WTC11 (cell line): ENCODE data around the gene CCDC126. TPM values are rescaled to one million over a fixed set of nuclear protein-coding genes. Genes with fewer than 3 reads are reported as not detected.

Experiments
- ATAC-seq: fragments of 200-7000 bp; cut with Tn5 transposase; 2 replicates; pipeline ENCODE4 v1.10.0; 2021; ENCODE audit warnings: mild to moderate bottlenecking, moderate library complexity
- CTCF ChIA-PET: fragments of 300-600 bp; sonication (Branson Sonifier 250); formaldehyde crosslinking; loops from one replicate; lab custom pipeline; 2021; ENCODE audit warnings: antibody characterized with exemption; lab: Charles Lee
- POLR2A ChIA-PET: fragments of 350-600 bp; sonication (Branson Sonifier 250); formaldehyde crosslinking; loops from one replicate; lab custom pipeline; 2021; ENCODE audit warnings: antibody characterized with exemption; lab: Charles Lee
- DNase-seq: peaks from one replicate; pipeline ENCODE4 v3.0.0; 2021; ENCODE audit warnings: low spot score
- H3K27ac Mint-ChIP-seq: 2 replicates; pipeline ENCODE4 v1.8.0; 2021; ENCODE audit warnings: mixed read lengths
- H3K27me3 Mint-ChIP-seq: 2 replicates; pipeline ENCODE4 v1.8.0; 2021; ENCODE audit warnings: low read depth, mild to moderate bottlenecking, moderate library complexity, mixed read lengths
- H3K36me3 Mint-ChIP-seq: 2 replicates; pipeline ENCODE4 v1.8.0; 2021; ENCODE audit warnings: mixed read lengths
- H3K4me1 Mint-ChIP-seq: 2 replicates; pipeline ENCODE4 v1.8.0; 2022; ENCODE audit warnings: mixed read lengths
- H3K4me3 Mint-ChIP-seq: 2 replicates; pipeline ENCODE4 v1.8.0; 2021; ENCODE audit warnings: mild to moderate bottlenecking, moderate library complexity, mixed read lengths
- H3K9me3 Mint-ChIP-seq: 2 replicates; pipeline ENCODE4 v1.8.0; 2021; ENCODE audit warnings: mixed read lengths
- ATF1 ChIP-seq: sonication (generic); formaldehyde crosslinking; IDR thresholded peaks from 2 replicates; pipeline ENCODE4 v1.8.1; 2023; ENCODE audit warnings: mild to moderate bottlenecking, moderate library complexity, missing genetic modification reagents
- CREM ChIP-seq: sonication (generic); formaldehyde crosslinking; IDR thresholded peaks from 2 replicates; pipeline ENCODE4 v1.8.1; 2022; ENCODE audit warnings: mild to moderate bottlenecking, missing genetic modification reagents, moderate library complexity
- E2F1 ChIP-seq: sonication (generic); formaldehyde crosslinking; IDR thresholded peaks from 2 replicates; pipeline ENCODE4 v1.8.0; 2022; ENCODE audit warnings: mild to moderate bottlenecking, missing genetic modification reagents
- FOXP4 ChIP-seq: sonication (generic); formaldehyde crosslinking; IDR thresholded peaks from 2 replicates; pipeline ENCODE4 v1.8.0; 2022; ENCODE audit warnings: mild to moderate bottlenecking, missing genetic modification reagents
- GTF2I ChIP-seq: fragments of 250-450 bp; sonication (Bioruptor Pico); conservative IDR thresholded peaks from 2 replicates; pipeline ENCODE4 v1.4.0; 2021; ENCODE audit warnings: mild to moderate bottlenecking
- JAZF1 ChIP-seq: fragments of 250-450 bp; sonication (Bioruptor Pico); IDR thresholded peaks from 2 replicates; pipeline ENCODE4 v1.9.0; 2021; ENCODE audit warnings: moderate library complexity, mild to moderate bottlenecking, inconsistent platforms
- NFE2L1 ChIP-seq: sonication (generic); formaldehyde crosslinking; IDR thresholded peaks from 2 replicates; pipeline ENCODE4 v1.8.1; 2023; ENCODE audit warnings: missing genetic modification reagents
- NFYB ChIP-seq: sonication (generic); formaldehyde crosslinking; conservative IDR thresholded peaks from 2 replicates; pipeline ENCODE4 v1.8.0; 2022; ENCODE audit warnings: low read depth, missing genetic modification reagents
- OVOL2 ChIP-seq: fragments of 250-450 bp; sonication (Bioruptor Pico); IDR thresholded peaks from 2 replicates; pipeline ENCODE4 v1.9.0; 2021; ENCODE audit warnings: mild to moderate bottlenecking, borderline replicate concordance
- PREB ChIP-seq: sonication (generic); formaldehyde crosslinking; IDR thresholded peaks from 2 replicates; pipeline ENCODE4 v1.8.1; 2022; ENCODE audit warnings: mild to moderate bottlenecking, missing genetic modification reagents, moderate library complexity, borderline replicate concordance
- TEAD4 ChIP-seq: sonication (generic); formaldehyde crosslinking; IDR thresholded peaks from 2 replicates; pipeline ENCODE4 v1.8.0; 2022; ENCODE audit warnings: mild to moderate bottlenecking, missing genetic modification reagents
- TP53 ChIP-seq: sonication (generic); formaldehyde crosslinking; IDR thresholded peaks from 2 replicates; pipeline ENCODE4 v1.8.1; 2023; ENCODE audit warnings: mild to moderate bottlenecking, missing genetic modification reagents
- ZNF121 ChIP-seq: sonication (generic); formaldehyde crosslinking; IDR thresholded peaks from 2 replicates; pipeline ENCODE4 v1.8.0; 2023; ENCODE audit warnings: missing genetic modification reagents
- ZNF263 ChIP-seq: sonication (generic); formaldehyde crosslinking; IDR thresholded peaks from 2 replicates; pipeline ENCODE4 v1.8.1; 2022; ENCODE audit warnings: low read depth, mild to moderate bottlenecking, moderate library complexity, missing genetic modification reagents
- ZNF317 ChIP-seq: sonication (generic); formaldehyde crosslinking; IDR thresholded peaks from 2 replicates; pipeline ENCODE4 v1.8.1; 2023; ENCODE audit warnings: low read depth, mild to moderate bottlenecking, moderate library complexity, missing genetic modification reagents, borderline replicate concordance
- ZNF396 ChIP-seq: fragments of 250-450 bp; sonication (Bioruptor Pico); IDR thresholded peaks from 2 replicates; pipeline ENCODE4 v1.8.0; 2021; ENCODE audit warnings: mild to moderate bottlenecking, moderate library complexity, borderline replicate concordance
- ZNF416 ChIP-seq: fragments of 250-450 bp; sonication (Bioruptor Pico); IDR thresholded peaks from 2 replicates; pipeline ENCODE4 v1.9.0; 2021; ENCODE audit warnings: mild to moderate bottlenecking, inconsistent platforms
- ZNF425 ChIP-seq: fragments of 250-450 bp; sonication (Bioruptor Pico); conservative IDR thresholded peaks from 2 replicates; pipeline ENCODE4 v1.9.0; 2021; ENCODE audit warnings: mild to moderate bottlenecking
- total RNA-seq: library from RNA; stranded (reverse); gene quantifications from 3 replicates; pipeline ENCODE4 v1.2.3, GENCODE V29; 2021
- TF ChIP-seq, protein P1 (sequence below): sonication (generic); formaldehyde crosslinking; conservative IDR thresholded peaks from 2 replicates; pipeline ENCODE4 v1.8.1; 2023; ENCODE audit warnings: mild to moderate bottlenecking, low read depth, missing genetic modification reagents, moderate library complexity
- TF ChIP-seq, protein P2 (sequence below): sonication (generic); formaldehyde crosslinking; IDR thresholded peaks from 2 replicates; pipeline ENCODE4 v1.8.0; 2023; ENCODE audit warnings: missing genetic modification reagents

Gene CCDC126
- total RNA-seq, 1 experiment from 2014 or later: 5.1 TPM

DNA sequence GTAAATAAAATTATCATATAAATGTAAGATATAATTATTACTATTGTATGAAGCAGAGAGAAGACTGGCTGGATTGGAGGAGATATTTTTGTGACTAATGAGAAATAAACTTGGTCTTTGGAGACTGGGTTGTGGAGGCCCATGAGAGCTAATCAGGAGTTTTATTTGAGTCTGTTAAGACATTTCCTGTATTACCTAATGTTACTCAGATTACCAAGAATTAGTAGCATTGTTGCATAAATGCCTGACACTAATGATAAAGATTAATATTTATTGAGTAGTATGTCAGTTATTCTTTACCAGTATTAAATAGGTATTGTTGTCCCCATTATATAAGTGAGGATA is 7.1 kb downstream of the CCDC126 start (continued):
- TF ChIP-seq, protein P1, sequence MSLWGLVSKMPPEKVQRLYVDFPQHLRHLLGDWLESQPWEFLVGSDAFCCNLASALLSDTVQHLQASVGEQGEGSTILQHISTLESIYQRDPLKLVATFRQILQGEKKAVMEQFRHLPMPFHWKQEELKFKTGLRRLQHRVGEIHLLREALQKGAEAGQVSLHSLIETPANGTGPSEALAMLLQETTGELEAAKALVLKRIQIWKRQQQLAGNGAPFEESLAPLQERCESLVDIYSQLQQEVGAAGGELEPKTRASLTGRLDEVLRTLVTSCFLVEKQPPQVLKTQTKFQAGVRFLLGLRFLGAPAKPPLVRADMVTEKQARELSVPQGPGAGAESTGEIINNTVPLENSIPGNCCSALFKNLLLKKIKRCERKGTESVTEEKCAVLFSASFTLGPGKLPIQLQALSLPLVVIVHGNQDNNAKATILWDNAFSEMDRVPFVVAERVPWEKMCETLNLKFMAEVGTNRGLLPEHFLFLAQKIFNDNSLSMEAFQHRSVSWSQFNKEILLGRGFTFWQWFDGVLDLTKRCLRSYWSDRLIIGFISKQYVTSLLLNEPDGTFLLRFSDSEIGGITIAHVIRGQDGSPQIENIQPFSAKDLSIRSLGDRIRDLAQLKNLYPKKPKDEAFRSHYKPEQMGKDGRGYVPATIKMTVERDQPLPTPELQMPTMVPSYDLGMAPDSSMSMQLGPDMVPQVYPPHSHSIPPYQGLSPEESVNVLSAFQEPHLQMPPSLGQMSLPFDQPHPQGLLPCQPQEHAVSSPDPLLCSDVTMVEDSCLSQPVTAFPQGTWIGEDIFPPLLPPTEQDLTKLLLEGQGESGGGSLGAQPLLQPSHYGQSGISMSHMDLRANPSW (CRISPR knock-in tag): no peak
- TF ChIP-seq CREM (no peak), TP53 (no peak), ZNF121 (no peak), NFYB (CRISPR knock-in tag) (no peak), ZNF263 (no peak)

GRCh38 chr7:23607130-23607529 is 9.9 kb downstream of the CCDC126 start:
- H3K27me3 Mint-ChIP-seq: no peaks in the 10 kb centered on the region; the same call in 1 of the 2 replicates
- ChIA-PET CTCF (interaction anchor here (1.9 kb wide), 1 partner anchor 90 kb away, joined by 4 read pairs; no protein-coding TSS in a partner anchor), POLR2A (no interaction called here)

GRCh38 chr7:23607866-23608265 is 10.7 kb downstream of the CCDC126 start:
- DNase-seq (no peak), ATAC-seq (no peak)
- peaks cover 10% of the 10 kb centered on the region; the same call in 1 of the 2 replicates for H3K9me3 Mint-ChIP-seq
- ChIA-PET CTCF (interaction anchor here (1.9 kb wide), 1 partner anchor 89 kb away, joined by 4 read pairs; no protein-coding TSS in a partner anchor), POLR2A (no interaction called here)
- no peak overlapping the region for H3K4me3 Mint-ChIP-seq
- H3K27ac Mint-ChIP-seq: no peak overlapping the region
- peaks cover 7% of the 10 kb centered on the region for H3K36me3 Mint-ChIP-seq
- TF ChIP-seq GTF2I (CRISPR knock-in tag): no peak
- no peak for TF ChIP-seq NFYB (CRISPR knock-in tag)
- no peak for TF ChIP-seq ZNF263
- TF ChIP-seq ZNF317: no peak
- TF ChIP-seq ZNF396 (CRISPR knock-in tag): no peak
- no peak for TF ChIP-seq JAZF1 (CRISPR knock-in tag)
- no peak for TF ChIP-seq ZNF425 (CRISPR knock-in tag)
- TF ChIP-seq CREM: no peak
- no peak for TF ChIP-seq OVOL2
- TF ChIP-seq TEAD4 (CRISPR knock-in tag): no peak
- no peak for TF ChIP-seq ZNF416 (CRISPR knock-in tag)
- TF ChIP-seq NFE2L1: no peak
- no peak for TF ChIP-seq PREB
- H3K4me1 Mint-ChIP-seq: no peaks in the 10 kb centered on the region
- H3K27me3 Mint-ChIP-seq: no peaks in the 10 kb centered on the region; the same call in 1 of the 2 replicates

More at GRCh38 chr7:23607130-23607529, 9.9 kb downstream of the CCDC126 start:
- TF ChIP-seq CREM: no peak
- no peak for TF ChIP-seq E2F1 (CRISPR knock-in tag)
- TF ChIP-seq, protein P2, sequence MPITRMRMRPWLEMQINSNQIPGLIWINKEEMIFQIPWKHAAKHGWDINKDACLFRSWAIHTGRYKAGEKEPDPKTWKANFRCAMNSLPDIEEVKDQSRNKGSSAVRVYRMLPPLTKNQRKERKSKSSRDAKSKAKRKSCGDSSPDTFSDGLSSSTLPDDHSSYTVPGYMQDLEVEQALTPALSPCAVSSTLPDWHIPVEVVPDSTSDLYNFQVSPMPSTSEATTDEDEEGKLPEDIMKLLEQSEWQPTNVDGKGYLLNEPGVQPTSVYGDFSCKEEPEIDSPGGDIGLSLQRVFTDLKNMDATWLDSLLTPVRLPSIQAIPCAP (CRISPR knock-in tag): no peak
- TF ChIP-seq ATF1 (CRISPR knock-in tag): no peak
- TF ChIP-seq FOXP4 (CRISPR knock-in tag): no peak
- TF ChIP-seq, all 79 proteins: peak for 0
- ATAC-seq (no peak), DNase-seq (no peak)
- H3K9me3 Mint-ChIP-seq: peaks cover 10% of the 10 kb centered on the region; the same call in 1 of the 2 replicates
- H3K36me3 Mint-ChIP-seq: peaks cover 7% of the 10 kb centered on the region
- H3K4me1 Mint-ChIP-seq: no peaks in the 10 kb centered on the region
- no peak overlapping the region for H3K27ac Mint-ChIP-seq
- H3K4me3 Mint-ChIP-seq: no peak overlapping the region
